ENCODE data around the gene FREM1.

FREM1 gene

GRCh38 chr9:14693251-14693861 is 216.9 kb downstream of the FREM1 start, which contains the start of gene ZDHHC21:
ZDHHC21 (minus strand) TSS chr9:14693432; CDS start chr9:14674340, 19,092 bp downstream.
- no peak for FAIRE-seq

- FAIRE-seq, result no peak
Measured at GRCh38 chr9:14692470-14693250, 217.6 kb downstream of the FREM1 start.

GRCh38 chr9:14690948-14691730 is 219.1 kb downstream of the FREM1 start:
- no peak for FAIRE-seq

GRCh38 chr9:14687042-14687719 is 223.0 kb downstream of the FREM1 start:
- no peak for FAIRE-seq

- no peak for FAIRE-seq
Measured at GRCh38 chr9:14686168-14686567, 224.1 kb downstream of the FREM1 start.
